HG03457 (cell line): Measurements from ENCODE around the gene MACROD2.
"Not testable (repeated sequence)": the region's sequence is repeated elsewhere in the genome, so short reads cannot be mapped to it uniquely, and the experiment has no call there.

Source experiments
- ATAC-seq: cut with Tn5 transposase; IDR thresholded peaks from one replicate; pipeline ENCODE4 v1.9.1; 2021; ENCODE audit warnings: moderate number of reproducible peaks; ENCODE audit not compliant: unreplicated experiment

Gene MACROD2

DNA sequence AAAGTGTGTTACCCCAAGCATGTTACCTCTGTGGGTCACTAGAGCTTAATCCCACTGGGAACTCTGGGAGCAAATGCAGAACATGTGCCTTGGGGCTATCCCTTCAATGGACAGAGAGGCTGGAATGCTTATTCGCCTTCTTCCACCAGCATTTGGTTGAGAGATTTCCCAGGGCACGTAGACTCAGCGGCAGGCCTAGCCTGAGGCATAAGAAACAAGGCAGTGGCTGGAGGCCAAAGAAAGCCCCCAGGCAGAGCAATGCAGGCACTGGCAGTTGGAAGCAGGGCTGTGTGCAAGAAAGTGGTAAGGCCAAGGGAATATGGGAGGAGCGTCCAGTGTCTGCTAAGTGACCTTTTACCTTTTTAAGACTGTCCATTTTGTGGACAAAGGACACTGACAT is 456.1 kb downstream of the MACROD2 start:
- ATAC-seq, result no peak

DNA sequence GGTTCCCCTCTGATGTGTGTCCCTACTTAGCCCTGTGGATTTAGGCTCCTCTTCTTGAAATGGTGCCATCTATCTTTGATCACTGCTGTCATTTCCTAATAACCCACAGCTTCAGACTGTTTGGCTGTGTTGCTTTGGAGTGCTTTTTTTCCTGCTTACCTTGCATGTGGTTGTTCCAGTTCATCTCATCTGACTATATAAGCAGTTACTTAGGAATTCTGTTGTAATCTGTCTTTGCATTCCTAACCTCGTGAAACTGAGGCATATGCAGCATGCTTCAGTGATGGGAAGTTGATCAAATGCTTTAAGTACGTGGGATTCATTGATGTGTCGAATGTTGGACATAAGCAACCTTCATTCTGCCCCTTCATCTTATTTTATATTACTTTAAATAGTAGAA is 457.9 kb downstream of the MACROD2 start:
- ATAC-seq, result no peak

- ATAC-seq, result no peak
Observed at GRCh38 chr20:14454296-14454695, 459.0 kb downstream of the MACROD2 start.

DNA sequence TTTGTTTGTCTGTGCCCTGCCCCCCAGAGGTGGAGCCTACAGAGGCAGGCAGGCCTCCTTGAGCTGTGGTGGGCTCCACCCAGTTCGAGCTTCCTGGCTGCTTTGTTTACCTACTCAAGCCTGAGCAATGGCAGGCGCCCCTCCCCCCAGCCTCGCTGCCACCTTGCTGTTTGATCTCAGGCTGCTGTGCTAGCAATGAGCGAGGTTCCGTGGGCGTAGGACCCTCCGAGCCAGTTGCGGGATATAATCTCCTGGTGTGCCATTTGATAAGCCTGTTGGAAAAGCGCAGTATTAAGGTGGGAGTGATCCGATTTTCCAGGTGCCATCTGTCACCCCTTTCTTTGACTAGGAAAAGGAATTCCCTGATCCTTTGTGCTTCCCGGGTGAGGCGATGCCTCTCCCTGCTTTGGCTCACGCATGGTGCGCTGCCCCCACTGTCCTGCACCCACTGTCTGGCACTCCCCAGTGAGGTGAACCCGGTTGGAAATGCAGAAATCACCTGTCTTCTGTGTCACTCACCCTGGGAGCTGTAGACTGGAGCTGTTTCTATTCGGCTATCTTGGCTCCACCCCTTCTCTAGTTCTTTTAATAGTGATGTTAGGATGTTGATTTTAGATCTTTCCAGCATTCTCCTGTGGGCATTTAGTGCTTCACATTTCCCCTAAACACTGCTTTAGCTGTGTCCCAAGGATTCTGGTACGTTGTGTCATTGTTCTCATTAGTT is 471.9 kb downstream of the MACROD2 start:
- not testable (repeated sequence) for ATAC-seq

DNA sequence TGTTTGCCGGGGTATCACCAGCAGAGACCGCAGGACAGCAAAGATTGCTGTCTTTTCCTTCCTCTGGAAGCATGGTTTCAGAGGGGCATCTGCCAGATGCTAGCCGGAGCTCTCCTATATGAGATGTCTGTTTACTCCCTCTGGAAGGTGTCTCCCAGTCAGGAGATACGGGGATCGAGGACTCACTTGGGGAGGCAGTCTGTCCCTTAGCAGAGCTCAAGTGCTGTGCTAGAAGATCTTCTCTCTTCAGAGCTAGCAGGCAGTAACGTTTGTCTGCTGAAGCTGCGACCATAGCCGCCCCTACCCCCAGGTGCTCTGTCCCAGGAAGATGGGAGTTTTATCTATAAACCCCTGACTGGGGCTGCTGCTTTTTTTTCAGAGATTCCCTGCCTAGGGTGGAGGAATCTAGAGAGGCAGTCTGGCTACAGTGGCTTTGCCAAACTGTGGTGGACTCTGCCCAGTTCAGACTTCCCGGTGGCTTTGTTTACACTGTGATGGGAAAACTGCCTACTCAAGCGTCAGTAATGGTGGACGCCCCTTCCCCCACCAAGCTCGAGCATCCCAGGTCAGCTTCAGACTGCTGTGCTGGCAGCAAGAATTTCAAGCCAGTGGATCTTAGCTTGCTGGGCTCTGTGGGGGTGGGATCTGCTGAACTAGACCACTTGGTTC is 475.0 kb downstream of the MACROD2 start:
- ATAC-seq, result no peak

GRCh38 chr20:14470977-14471661 is 475.8 kb downstream of the MACROD2 start:
- ATAC-seq, result no peak

DNA sequence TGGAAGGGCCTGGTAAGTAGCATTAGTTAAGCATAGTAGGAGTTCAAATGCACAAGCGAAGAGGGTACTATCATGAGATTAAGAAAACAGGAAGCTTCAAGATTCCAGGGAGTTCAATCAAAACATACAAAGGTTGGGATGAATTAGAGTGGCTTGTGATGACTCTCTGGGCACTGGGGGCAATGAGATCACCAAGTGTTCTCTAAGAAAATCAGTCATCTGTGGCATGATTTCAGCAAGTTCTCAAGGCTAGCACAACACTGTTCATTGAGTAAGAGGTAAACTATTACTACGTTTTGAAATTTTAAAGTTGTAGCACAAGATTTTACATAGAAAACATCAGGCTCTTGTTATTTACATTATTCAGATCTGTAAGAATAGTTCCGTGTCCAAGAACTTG is 481.8 kb downstream of the MACROD2 start:
- ATAC-seq, result no peak

DNA sequence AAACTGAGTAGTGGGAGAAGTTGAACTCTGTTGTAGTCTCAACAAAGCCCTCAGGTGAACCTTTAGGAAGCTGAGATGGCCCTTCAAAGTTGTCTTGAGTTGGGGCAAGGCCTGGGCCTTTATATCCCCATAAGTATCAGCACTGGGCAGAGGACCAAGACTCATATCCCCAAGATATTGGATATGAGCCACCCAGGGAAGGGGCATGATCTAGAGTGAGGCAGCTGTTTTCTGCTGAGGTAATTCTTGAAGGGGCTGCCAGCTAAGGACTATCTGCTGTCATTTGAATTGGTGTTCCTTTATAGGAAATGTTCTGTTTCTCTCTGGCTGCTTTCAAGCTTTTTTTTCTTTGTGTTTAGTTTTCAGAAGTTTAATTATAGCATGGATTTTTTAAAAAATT is 482.8 kb downstream of the MACROD2 start:
- no peak for ATAC-seq

DNA sequence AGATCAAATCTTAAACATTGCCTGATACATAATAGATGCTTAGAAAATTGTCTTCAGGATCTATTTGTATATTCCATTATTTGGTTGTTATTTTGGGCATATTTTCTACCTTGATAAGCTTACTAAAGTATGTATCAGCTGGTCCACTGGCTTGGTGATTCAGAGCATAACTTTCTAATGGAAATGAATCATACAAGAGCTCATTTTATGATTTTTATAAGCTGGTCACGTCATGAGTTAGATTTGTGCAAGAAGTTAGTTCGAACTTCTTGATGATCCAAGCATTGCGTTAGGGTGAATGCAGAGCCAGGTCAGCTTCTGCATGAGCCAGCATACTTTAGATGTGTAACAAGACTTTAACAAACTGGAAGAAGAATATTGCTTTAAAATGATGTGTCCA is 486.5 kb downstream of the MACROD2 start:
- ATAC-seq, result no peak

DNA sequence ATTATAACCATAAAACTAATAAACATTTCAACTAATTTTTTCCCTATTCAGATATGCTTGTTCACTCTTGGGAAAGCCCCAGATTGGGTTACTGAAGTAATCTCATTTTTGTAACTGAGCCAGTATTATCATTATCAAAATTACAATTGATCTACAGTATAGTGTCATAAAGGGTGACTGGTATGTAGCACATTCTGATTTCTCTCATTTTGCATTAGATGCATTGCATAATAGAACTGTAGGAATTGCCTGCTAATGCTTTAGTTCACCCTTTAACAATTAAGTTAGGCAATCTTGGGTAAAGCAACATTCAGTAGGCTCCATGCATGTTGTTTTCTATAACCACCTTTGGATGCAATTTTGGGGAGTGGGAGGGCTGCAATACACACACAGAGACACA is 492.9 kb downstream of the MACROD2 start:
- ATAC-seq, result no peak

DNA sequence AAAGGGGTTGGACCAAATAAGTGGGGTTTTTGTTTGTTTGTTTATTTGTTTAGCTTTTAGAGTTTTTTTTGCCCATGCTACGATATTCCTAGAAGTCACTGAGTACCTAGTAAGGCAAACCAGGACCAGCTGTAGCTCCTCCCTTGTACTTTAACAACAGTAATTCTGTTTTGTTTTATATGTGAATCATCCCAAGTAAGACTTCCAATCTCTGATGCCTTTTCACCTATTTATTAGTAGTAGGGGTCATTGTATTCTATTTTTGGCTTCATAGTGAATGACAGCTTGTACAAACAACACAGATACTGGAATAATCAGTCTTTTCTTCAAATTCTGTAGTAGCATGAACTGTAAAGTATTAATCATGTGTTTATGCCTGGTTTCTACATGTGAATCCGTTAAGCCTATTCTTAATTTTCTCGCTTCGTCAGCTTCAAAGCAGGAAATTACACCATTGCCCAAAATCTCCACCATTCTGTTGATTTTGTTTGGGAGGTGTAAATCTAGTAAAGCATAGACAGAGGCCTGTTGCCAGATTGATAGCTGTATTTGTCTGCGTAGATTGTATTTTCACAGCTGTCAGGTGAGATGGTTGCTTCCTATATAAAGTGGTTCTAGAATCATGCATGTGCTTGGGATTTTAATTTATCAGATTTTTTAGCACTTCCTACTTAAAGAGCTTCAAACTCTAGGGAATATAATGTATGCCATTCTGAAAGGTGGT is 493.6 kb downstream of the MACROD2 start:
- no peak for ATAC-seq

DNA sequence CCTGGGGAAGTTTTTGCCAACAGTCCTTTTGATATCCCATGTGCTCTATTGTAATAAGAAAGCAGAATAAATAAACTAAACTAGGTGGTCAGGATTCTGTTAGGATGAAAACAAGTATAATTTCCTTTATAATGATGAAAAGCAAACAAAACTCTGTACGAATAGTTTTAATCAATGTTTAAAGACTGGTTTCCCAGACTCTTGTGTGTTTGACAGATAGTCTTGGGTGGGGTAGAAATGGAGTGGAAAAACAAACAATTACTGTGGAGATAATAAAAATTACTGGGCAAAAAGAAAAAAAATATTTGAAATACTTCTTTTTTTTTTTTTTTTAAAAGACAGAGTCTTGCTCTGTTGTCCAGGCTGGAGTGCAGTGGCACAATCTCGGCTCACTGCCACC is 494.2 kb downstream of the MACROD2 start:
- ATAC-seq, result no peak

DNA sequence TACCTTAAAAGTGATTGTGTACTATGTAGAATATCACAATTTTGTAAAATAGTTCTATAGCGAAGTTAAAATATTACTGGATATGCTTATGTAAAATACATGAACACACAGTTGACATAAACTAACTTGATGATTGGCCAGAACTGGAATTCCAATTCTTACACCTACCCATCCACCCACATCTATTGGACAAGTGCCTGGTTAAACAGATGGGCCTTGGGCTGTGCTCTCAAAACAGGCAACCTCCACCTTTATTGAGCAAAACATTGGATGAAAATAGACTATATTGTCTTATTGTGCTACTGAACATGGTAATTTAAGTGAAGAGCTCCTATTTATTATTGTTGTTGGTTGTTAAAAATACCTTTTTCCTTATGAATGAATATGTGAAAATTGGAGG is 496.1 kb downstream of the MACROD2 start:
- no peak for ATAC-seq

DNA sequence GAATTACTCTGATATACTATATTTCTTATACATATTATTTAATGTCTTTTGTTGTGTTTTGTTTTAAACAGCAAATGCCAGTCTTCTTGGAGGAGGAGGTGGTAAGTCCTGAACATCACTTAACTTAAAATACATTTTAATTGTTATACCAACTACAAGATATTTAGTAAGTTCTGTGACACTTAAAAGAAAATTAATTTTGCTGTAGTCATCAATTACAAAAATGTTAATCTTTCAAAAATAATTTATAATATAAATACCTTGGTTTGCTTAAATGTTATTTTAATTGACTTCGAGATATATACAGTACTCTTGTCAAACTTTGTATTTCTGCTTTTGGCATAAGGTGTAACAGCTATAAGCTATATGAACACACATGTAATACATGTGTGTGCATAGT is 498.1 kb downstream of the MACROD2 start:
- no peak for ATAC-seq

DNA sequence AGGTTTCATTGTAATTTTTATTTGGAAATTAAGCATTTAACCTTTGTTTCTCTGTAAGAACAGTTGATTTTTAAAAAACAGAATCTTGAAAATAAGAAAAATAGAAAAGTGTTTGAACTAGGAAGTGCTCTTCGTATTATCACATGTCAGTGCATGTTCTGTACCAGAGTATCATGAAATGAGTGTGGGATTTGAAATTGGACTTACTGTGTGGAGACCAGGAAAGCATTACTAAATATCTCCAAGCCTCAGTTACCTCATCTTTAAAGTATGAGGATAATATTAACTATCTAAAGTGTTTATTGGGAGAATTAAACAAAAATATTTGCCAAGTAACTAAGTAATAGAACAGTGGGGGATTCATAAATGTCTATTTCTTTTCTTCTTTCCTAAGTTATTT is 499.0 kb downstream of the MACROD2 start:
- no peak for ATAC-seq

GRCh38 chr20:14495066-14495465 is 499.8 kb downstream of the MACROD2 start:
- no peak for ATAC-seq

GRCh38 chr20:14497004-14497403 is 501.7 kb downstream of the MACROD2 start:
- no peak for ATAC-seq

- no peak for ATAC-seq
Observed at GRCh38 chr20:14498772-14499171, 503.5 kb downstream of the MACROD2 start.

GRCh38 chr20:14505476-14505875 is 510.2 kb downstream of the MACROD2 start:
- no peak for ATAC-seq

- no peak for ATAC-seq
Observed at GRCh38 chr20:14507711-14508110, 512.4 kb downstream of the MACROD2 start.

GRCh38 chr20:14510341-14510740 is 515.0 kb downstream of the MACROD2 start:
- ATAC-seq, result no peak

GRCh38 chr20:14512839-14513238 is 517.5 kb downstream of the MACROD2 start:
- ATAC-seq, result no peak
